ENCODE measurements around the gene SNN. TPM values are rescaled to one million over a fixed set of nuclear protein-coding genes. Genes with fewer than 3 reads are reported as not detected.
A peak's percentile ranks its signal among the peaks of the same experiment; 100 is the strongest.

The SNN gene
- total and polyA plus RNA-seq, 3 experiments from 2014 or later: 5.8 to 10.6 (median 6.0) TPM

- H3K9me3 Mint-ChIP-seq: no peaks in the 10 kb centered on the region
- ChIA-PET POLR2A (no interaction called here), CTCF (interaction anchor here (0.6 to 2.8 kb wide), 4 partner anchors 8 to 679 kb away, joined by 4 to 8 read pairs (median 5); no protein-coding TSS in a partner anchor)
- Histone ChIP-seq H3K36me3 (ENCODE audit: insufficient read depth, low read length) (no peaks in the 10 kb centered on the region), H3K4me1 (ENCODE audit: insufficient read depth, low read length) (peaks cover 16% of the 10 kb centered on the region), H3K27ac (ENCODE audit: low read depth, low read length) (no peak overlapping the region), H3K27me3 (ENCODE audit: insufficient read depth, low read length, poor library complexity, severe bottlenecking) (no peaks in the 10 kb centered on the region), H3K4me3 (ENCODE audit: low read length) (no peak overlapping the region), H3K9me3 (ENCODE audit: low read length) (no peaks in the 10 kb centered on the region)
- no peak overlapping the region for H3K4me3 Mint-ChIP-seq
- no peaks in the 10 kb centered on the region for H3K36me3 Mint-ChIP-seq
- DNase-seq: no peak
- no peaks in the 10 kb centered on the region for H3K27me3 Mint-ChIP-seq
- peaks cover 30 to 51% (median 41%) of the 10 kb centered on the region in 3 donors for H3K4me1 Mint-ChIP-seq
- peak overlapping the region in 2 of 8 donors; percentile 58 to 87 for H3K27ac Mint-ChIP-seq
These were observed 38.0 kb upstream of the SNN start for GRCh38 chr16:11630046-11630767.

DNA sequence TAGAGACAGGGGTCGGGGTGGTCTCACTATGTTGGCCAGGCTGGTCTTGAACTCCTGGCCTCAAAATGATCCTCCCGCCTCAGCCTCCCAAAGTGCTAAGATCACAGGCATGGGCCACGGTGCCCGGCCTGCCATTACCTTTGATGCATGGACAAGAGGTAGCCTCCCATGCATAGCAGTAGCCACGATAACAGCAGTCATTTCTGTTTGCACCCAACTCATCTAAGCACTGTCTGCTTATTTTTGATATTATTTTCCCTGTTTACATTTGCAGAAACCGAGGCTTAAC is 37.5 kb upstream of the SNN start:
- no peaks in the 10 kb centered on the region for H3K9me3 Mint-ChIP-seq
- CTCF ChIA-PET: interaction anchor here (0.6 to 2.8 kb wide), 4 partner anchors 9 to 679 kb away, joined by 3 to 8 read pairs (median 5); no protein-coding TSS in a partner anchor

GRCh38 chr16:11631214-11631613 is 37.0 kb upstream of the SNN start:
- H3K27me3 Mint-ChIP-seq: no peaks in the 10 kb centered on the region
- ChIA-PET POLR2A (no interaction called here), CTCF (interaction anchor here (0.7 to 2.8 kb wide), 3 partner anchors 9 to 99 kb away, joined by 3 to 8 read pairs (median 6); no protein-coding TSS in a partner anchor)
- H3K9me3 Mint-ChIP-seq: no peaks in the 10 kb centered on the region
- Histone ChIP-seq H3K9me3 (ENCODE audit: low read length) (no peaks in the 10 kb centered on the region), H3K27ac (ENCODE audit: low read depth, low read length) (no peak overlapping the region), H3K4me1 (ENCODE audit: insufficient read depth, low read length) (peaks cover 13% of the 10 kb centered on the region), H3K27me3 (ENCODE audit: insufficient read depth, low read length, poor library complexity, severe bottlenecking) (no peaks in the 10 kb centered on the region), H3K4me3 (ENCODE audit: low read length) (no peak overlapping the region), H3K36me3 (ENCODE audit: insufficient read depth, low read length) (no peaks in the 10 kb centered on the region)
- DNase-seq: no peak
- H3K36me3 Mint-ChIP-seq: no peaks in the 10 kb centered on the region
- no peak overlapping the region for H3K4me3 Mint-ChIP-seq
- peak overlapping the region in 1 of 8 donors; percentile 21 for H3K27ac Mint-ChIP-seq
- H3K4me1 Mint-ChIP-seq: peaks cover 22 to 42% (median 32%) of the 10 kb centered on the region in 3 donors

More for the DNA sequence above, 37.5 kb upstream of the SNN start:
- H3K4me3 ChIP-seq (ENCODE audit: low read length): no peak overlapping the region
- no peaks in the 10 kb centered on the region for H3K9me3 ChIP-seq (ENCODE audit: low read length)
- H3K4me1 Mint-ChIP-seq: peaks cover 25 to 46% (median 36%) of the 10 kb centered on the region in 3 donors
- peaks cover 13% of the 10 kb centered on the region for H3K4me1 ChIP-seq (ENCODE audit: insufficient read depth, low read length)
- H3K27me3 ChIP-seq (ENCODE audit: insufficient read depth, low read length, poor library complexity, severe bottlenecking): no peaks in the 10 kb centered on the region
- no peaks in the 10 kb centered on the region for H3K36me3 Mint-ChIP-seq
- H3K4me3 Mint-ChIP-seq: no peak overlapping the region
- no peak for DNase-seq
- H3K27me3 Mint-ChIP-seq: no peaks in the 10 kb centered on the region
- no peak overlapping the region for H3K27ac ChIP-seq (ENCODE audit: low read depth, low read length)
- POLR2A ChIA-PET: no interaction called here
- no peaks in the 10 kb centered on the region for H3K36me3 ChIP-seq (ENCODE audit: insufficient read depth, low read length)
- H3K27ac Mint-ChIP-seq: peak overlapping the region in 2 of 8 donors; percentile 21 to 87

- no peak overlapping the region for H3K4me3 Mint-ChIP-seq
- ChIA-PET POLR2A (no interaction called here), CTCF (interaction anchor here (2.8 kb wide), 1 partner anchor 100 kb away, joined by 8 read pairs; no protein-coding TSS in a partner anchor)
- Histone ChIP-seq H3K4me1 (ENCODE audit: insufficient read depth, low read length) (peaks cover 13% of the 10 kb centered on the region), H3K4me3 (ENCODE audit: low read length) (no peak overlapping the region), H3K27ac (ENCODE audit: low read depth, low read length) (no peak overlapping the region), H3K27me3 (ENCODE audit: insufficient read depth, low read length, poor library complexity, severe bottlenecking) (no peaks in the 10 kb centered on the region), H3K36me3 (ENCODE audit: insufficient read depth, low read length) (no peaks in the 10 kb centered on the region), H3K9me3 (ENCODE audit: low read length) (no peaks in the 10 kb centered on the region)
- no peak overlapping the region for H3K27ac Mint-ChIP-seq
- no peak for DNase-seq
- H3K36me3 Mint-ChIP-seq: no peaks in the 10 kb centered on the region
- H3K9me3 Mint-ChIP-seq: no peaks in the 10 kb centered on the region
- peaks cover 20 to 42% (median 32%) of the 10 kb centered on the region in 3 donors for H3K4me1 Mint-ChIP-seq
- no peaks in the 10 kb centered on the region for H3K27me3 Mint-ChIP-seq
These were observed 35.8 kb upstream of the SNN start for GRCh38 chr16:11632455-11632939.

GRCh38 chr16:11633113-11633512 is 35.1 kb upstream of the SNN start:
- peaks cover 19 to 40% (median 32%) of the 10 kb centered on the region in 3 donors for H3K4me1 Mint-ChIP-seq
- CTCF ChIA-PET: interaction anchor here (2.8 kb wide), 1 partner anchor 101 kb away, joined by 8 read pairs; no protein-coding TSS in a partner anchor

GRCh38 chr16:11634312-11634711 is 33.9 kb upstream of the SNN start:
- ChIA-PET CTCF (no interaction called here), POLR2A (no interaction called here)
- H3K4me3 Mint-ChIP-seq: no peak overlapping the region

More at GRCh38 chr16:11633113-11633512, 35.1 kb upstream of the SNN start:
- no peak for DNase-seq
- Histone ChIP-seq H3K27me3 (ENCODE audit: insufficient read depth, low read length, poor library complexity, severe bottlenecking) (no peaks in the 10 kb centered on the region), H3K4me3 (ENCODE audit: low read length) (no peak overlapping the region), H3K36me3 (ENCODE audit: insufficient read depth, low read length) (no peaks in the 10 kb centered on the region), H3K9me3 (ENCODE audit: low read length) (no peaks in the 10 kb centered on the region), H3K27ac (ENCODE audit: low read depth, low read length) (no peak overlapping the region), H3K4me1 (ENCODE audit: insufficient read depth, low read length) (peaks cover 13% of the 10 kb centered on the region)
- Mint-ChIP-seq H3K27ac (no peak overlapping the region), H3K36me3 (no peaks in the 10 kb centered on the region), H3K9me3 (no peaks in the 10 kb centered on the region), H3K4me3 (no peak overlapping the region), H3K27me3 (no peaks in the 10 kb centered on the region)
- POLR2A ChIA-PET: no interaction called here

DNA sequence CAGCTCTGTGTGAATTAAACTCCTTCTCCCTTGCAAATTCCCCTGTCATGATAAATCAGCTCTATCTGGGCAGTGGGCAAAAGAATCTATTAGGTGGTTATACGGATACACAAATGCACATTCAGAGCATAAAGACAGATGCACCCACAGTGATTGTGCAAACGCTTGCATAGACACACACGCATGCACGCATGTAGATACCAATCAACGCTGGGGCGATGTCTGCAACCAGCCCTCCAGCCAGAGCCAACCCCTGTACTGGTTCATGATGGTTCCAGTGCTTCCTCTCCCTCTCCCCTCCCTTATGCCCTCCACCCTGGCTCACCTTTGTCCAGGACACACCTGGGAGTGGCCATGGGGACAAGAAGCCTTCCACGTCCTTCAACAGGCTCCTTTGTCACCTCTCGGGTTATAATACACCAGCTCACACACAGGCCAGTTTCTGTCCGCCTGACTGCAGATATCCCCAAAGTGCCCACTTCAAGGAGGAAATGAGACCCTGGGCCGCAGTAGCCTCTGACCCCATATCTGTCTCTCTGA is 33.1 kb upstream of the SNN start:
- no peak overlapping the region for H3K27ac Mint-ChIP-seq
- H3K4me3 Mint-ChIP-seq: no peak overlapping the region
- DNase-seq: no peak
- H3K4me1 ChIP-seq (ENCODE audit: insufficient read depth, low read length): peaks cover 1% of the 10 kb centered on the region
- no peaks in the 10 kb centered on the region for H3K36me3 Mint-ChIP-seq
- ChIA-PET POLR2A (no interaction called here), CTCF (no interaction called here)
- no peaks in the 10 kb centered on the region for H3K9me3 ChIP-seq (ENCODE audit: low read length)
- H3K4me3 ChIP-seq (ENCODE audit: low read length): no peak overlapping the region
- no peaks in the 10 kb centered on the region for H3K36me3 ChIP-seq (ENCODE audit: insufficient read depth, low read length)
- H3K27me3 ChIP-seq (ENCODE audit: insufficient read depth, low read length, poor library complexity, severe bottlenecking): no peaks in the 10 kb centered on the region
- peaks cover 18 to 25% (median 22%) of the 10 kb centered on the region in 3 donors for H3K4me1 Mint-ChIP-seq
- H3K9me3 Mint-ChIP-seq: no peaks in the 10 kb centered on the region
- no peaks in the 10 kb centered on the region for H3K27me3 Mint-ChIP-seq
- no peak overlapping the region for H3K27ac ChIP-seq (ENCODE audit: low read depth, low read length)

More at GRCh38 chr16:11634312-11634711, 33.9 kb upstream of the SNN start:
- Histone ChIP-seq H3K27ac (ENCODE audit: low read depth, low read length) (no peak overlapping the region), H3K36me3 (ENCODE audit: insufficient read depth, low read length) (no peaks in the 10 kb centered on the region), H3K4me1 (ENCODE audit: insufficient read depth, low read length) (peaks cover 9% of the 10 kb centered on the region), H3K4me3 (ENCODE audit: low read length) (no peak overlapping the region), H3K27me3 (ENCODE audit: insufficient read depth, low read length, poor library complexity, severe bottlenecking) (no peaks in the 10 kb centered on the region), H3K9me3 (ENCODE audit: low read length) (no peaks in the 10 kb centered on the region)
- Mint-ChIP-seq H3K27me3 (no peaks in the 10 kb centered on the region), H3K9me3 (no peaks in the 10 kb centered on the region), H3K4me1 (peaks cover 17 to 33% (median 28%) of the 10 kb centered on the region in 3 donors), H3K27ac (peak overlapping the region in 1 of 8 donors; percentile 24), H3K36me3 (no peaks in the 10 kb centered on the region)
- DNase-seq: no peak

GRCh38 chr16:11635679-11636171 is 32.5 kb upstream of the SNN start:
- CTCF ChIA-PET: interaction anchor here (0.8 kb wide), 1 partner anchor 229 kb away, joined by 3 read pairs; no protein-coding TSS in a partner anchor

More at GRCh38 chr16:11635679-11636171, 32.5 kb upstream of the SNN start:
- no peaks in the 10 kb centered on the region for H3K36me3 ChIP-seq (ENCODE audit: insufficient read depth, low read length)
- H3K27ac Mint-ChIP-seq: peak overlapping the region in 1 of 8 donors; percentile 17
- peaks cover 4% of the 10 kb centered on the region for H3K4me1 ChIP-seq (ENCODE audit: insufficient read depth, low read length)
- no peaks in the 10 kb centered on the region for H3K36me3 Mint-ChIP-seq
- DNase-seq: no peak
- H3K27me3 ChIP-seq (ENCODE audit: insufficient read depth, low read length, poor library complexity, severe bottlenecking): no peaks in the 10 kb centered on the region
- no peak overlapping the region for H3K4me3 ChIP-seq (ENCODE audit: low read length)
- no peak overlapping the region for H3K4me3 Mint-ChIP-seq
- no peaks in the 10 kb centered on the region for H3K9me3 ChIP-seq (ENCODE audit: low read length)
- no peaks in the 10 kb centered on the region for H3K27me3 Mint-ChIP-seq
- H3K9me3 Mint-ChIP-seq: no peaks in the 10 kb centered on the region
- POLR2A ChIA-PET: no interaction called here
- H3K4me1 Mint-ChIP-seq: peaks cover 20 to 25% (median 22%) of the 10 kb centered on the region in 3 donors
- H3K27ac ChIP-seq (ENCODE audit: low read depth, low read length): no peak overlapping the region

Measured in CD8-positive, alpha-beta memory T cell (primary cell).